ENCODE data around the gene NOTCH2.
"Not testable (repeated sequence)": the region's sequence is repeated elsewhere in the genome, so short reads cannot be mapped to it uniquely, and the experiment has no call there.

Gene NOTCH2

DNA sequence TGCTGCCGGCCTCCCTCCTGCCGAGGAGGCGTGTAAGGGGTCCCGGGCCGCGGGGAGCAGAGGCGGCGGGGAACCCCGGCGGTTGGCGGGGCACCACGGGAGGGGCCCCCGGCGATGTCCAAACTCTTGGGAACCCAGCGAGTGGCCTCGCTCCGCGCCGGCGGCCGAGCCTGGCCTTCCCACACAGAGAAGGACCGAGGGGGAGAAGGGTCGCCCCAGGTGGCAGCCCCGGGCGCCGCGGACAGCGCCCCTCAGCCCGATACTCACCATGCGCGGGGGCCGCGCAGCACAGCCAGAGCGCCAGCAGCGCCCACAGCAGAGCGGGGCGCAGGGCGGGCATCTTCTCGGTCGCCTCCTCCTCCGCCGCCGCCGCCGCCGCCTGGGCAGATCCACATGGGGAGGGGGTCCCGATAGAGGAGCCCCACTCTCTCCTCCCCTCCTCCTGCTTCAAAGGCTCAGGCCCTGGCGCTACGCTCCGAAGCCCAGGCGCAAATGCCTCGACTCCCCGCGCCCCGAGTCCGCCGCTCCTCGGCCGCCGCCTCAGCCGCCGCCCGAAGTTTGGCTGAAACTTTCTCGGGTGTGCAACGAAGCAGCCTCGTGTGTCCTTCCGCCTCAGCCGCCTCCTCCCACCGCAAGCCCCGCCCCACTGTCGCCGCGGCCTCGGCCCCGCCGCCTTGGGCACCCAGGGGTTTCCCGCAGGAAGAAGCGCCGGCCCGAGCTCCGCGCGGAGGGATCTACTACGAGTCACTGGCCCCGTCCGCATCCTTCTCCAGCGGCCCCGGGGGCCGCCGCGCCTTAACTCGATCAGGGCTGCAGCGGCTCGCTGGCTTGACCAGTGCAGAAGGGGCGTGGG, at the start of gene NOTCH2:
Gene NOTCH2, minus strand, starts transcription at position 596 of the 853 bp plus-strand sequence. Its CDS starts 256 bp downstream, at position 340.
- peak; percentile 70 for DNase-seq

DNA sequence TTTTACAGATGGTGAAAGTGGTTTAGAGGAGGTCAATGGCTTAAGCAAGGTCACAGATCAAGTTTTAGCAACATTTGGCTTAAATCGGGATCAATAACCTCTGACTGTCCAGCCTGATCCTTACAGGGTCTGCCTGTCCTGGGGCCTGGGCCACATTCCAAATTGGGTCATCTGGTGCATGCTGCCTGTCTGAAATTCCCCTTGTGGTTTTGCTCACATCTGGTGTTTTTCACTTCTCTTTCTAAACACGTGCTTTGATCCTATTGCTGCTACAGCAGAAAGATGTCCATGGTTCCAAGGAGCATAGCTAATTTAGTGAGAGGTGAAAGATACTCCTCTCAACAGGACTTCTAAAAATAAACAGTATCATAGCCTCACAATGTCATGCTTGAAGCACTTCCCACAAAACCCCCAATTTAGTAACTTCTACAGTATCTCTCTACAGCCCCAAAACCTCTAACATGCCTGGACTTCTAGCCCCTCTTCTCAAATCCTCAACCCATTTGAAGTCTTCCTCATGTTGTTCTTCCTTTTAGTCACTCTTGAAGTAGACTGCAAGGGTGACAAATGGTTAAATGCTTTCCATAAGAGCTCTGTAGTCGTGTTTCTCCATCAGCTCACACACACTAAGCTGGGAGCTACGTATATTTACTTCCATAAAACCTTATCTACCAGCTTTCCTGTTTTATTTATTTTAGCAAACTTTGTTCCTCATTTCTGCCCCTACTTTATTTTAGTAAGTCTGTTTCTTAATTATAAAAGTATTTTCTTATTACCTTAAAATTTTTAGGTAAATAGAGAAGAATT, 48.1 kb upstream of the NOTCH2 start:
- not testable (repeated sequence) for DNase-seq

DNA sequence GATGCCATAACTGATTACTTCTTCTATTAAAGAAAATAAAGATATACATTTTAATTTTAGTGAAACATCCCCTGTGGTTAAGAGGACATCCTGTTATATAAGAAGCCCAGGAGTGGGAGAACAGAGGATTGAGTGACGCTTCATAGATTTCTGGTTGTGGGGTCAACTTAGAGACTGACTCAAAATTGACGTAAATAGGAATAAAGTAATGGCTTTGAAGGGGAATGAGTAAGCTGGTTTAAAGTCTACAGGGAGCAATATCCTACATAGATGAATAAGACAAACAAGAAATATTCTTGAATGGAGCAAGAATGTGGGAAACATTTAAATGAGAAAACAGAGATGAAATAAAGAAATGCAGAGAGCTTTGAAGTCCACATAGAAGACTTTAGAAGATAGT, 46.6 kb upstream of the NOTCH2 start:
- DNase-seq: not testable (repeated sequence)

DNA sequence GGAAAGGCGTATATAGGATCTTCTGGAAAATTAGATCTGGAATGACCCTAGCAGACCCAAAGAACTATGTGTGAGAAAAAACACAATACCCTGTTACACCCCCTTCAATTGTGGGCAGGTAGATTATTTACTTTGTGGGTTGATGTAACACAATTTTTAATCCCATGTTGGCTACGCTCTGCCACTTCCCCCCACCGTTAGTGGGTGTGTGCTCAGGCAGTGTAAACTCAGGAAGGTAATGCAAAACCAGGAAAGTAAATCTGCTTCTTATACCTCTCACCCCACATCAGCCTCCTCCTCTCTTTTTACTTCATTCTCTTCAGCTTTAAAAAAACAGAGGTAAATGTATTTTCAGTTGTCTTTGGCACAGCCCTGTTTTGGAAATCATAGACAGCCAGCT, 43.7 kb upstream of the NOTCH2 start:
- not testable (repeated sequence) for DNase-seq

DNA sequence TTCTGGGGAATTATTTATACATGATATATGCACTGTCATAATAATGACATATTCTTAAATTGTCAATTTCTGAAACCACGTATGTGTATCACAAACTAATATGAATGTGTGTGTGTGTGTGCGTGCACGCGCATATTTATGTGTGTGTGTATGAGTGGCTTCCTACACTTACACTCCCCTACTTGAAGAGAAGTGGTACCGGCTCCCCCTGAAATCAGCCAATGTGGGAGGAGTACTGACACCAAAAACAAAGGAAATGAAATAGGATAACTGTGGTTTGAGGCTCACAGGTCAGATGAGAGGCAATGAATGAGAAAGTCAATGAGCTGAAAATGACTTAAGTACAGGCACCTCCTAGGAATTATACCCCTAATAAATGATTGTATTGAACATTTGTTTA, 42.8 kb upstream of the NOTCH2 start:
- not testable (repeated sequence) for DNase-seq

DNA sequence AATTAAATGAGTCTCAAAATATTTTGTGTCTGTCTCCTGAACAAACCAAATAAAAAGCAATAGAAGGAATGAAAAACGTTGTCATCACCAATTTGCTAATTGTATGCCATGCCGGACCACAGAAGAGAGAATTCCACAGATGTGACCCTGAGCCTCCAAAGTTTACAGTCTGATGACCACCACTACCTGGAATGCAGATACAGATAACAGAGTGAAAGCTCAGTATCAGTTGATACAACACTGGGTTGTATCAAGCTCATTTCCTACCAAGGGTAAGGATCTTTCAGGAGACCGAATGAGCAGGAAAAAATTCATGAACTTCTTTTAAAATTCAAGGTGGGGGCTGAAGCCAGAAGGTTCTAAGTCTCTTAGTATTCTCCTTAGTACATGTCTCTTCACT, 42.3 kb upstream of the NOTCH2 start:
- DNase-seq: not testable (repeated sequence)

DNA sequence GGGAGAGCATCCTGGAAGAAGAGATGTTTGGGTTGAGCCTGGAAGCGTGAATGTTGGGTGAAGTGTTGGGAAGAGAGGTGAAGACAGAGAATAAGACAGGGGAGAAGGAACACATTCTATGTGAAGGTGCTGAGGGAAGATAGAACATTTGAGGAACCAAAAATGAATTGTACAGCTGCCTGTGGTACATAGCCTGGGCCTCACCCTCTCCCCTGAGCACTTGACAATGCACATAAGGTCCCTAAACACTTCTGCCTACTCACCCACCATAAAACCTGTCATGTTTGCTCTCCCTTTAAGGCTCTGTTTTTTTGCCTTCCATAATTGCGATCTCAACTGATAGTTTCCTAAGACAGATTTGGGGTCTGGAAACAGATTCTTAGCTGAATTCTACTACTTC, 41.5 kb upstream of the NOTCH2 start:
- DNase-seq: not testable (repeated sequence)

DNA sequence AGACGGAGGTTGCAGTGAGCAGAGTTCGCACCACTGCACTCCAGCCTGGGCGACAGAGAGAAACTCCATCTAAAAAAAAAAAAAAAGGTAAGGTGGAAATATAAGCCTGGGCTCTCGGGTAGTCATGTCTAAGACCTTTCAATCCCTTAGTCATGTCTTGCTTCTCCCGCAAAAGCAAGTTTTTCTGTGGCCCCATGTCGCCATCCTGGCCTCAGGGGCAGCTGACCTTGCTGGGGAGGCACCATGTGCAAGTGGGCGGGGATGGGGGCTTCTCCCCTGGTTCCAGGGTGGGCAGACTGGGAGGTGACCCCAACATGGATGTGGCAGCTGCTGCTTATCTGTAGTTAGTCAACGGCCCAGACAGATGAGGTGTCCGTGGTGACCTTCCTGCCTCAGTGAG, 40.2 kb upstream of the NOTCH2 start:
- not testable (repeated sequence) for DNase-seq

DNA sequence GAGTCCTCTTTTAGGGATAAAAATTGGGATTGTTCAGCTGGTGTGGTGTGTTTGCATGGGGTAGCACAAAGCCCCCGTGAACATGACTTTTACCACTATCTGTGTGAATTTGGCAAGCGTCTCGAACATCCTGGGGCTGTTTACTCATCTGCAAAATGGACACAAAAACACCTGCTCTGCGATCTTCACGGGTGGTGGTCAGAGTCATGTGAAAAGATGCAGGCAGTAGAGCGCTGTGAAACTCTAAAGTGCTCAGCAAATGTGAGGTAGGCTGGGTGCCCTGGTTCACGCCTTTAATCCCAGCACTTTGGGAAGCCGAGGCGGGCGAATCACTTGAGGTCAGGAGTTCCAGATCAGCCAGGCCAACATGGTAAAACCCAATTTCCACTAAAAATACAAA, 39.7 kb upstream of the NOTCH2 start:
- not testable (repeated sequence) for DNase-seq

DNA sequence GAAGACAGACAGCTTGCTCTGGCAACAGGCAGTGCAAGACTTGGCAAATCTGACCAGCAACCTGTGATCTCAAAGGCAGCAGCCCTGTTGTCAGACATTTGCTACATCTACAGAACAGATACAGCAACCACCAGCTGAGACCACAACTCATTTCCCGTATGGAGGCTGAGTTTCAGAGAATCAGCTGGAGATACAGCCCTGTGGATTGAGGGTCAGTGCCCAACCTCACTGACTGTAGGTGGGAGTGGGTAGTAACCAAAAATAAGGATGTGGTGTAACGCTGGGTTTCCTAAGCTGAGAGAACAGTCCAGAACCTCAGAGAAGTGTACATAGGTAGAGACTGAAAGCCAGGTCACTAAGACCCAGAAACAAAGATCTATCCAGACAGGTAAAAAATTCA, 35.8 kb upstream of the NOTCH2 start:
- DNase-seq: not testable (repeated sequence)

DNA sequence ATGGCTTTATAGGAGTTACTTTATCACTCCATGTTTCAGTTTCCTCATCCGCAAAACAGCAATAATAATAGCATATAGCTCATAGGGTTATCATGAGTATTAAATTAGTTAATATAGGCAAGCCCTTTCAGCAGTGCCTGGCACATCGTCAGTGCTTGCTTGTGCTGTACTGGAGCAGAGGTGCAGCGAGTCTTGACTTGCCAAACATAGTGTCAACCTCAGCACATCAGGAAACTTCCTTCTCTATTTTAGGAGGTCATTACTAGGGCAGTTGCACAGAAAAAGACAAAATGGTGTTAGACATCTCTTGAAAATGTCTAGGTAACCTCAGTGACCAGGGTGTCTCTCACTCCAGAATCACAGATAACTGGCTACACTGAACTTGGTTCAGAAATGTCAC, 34.3 kb upstream of the NOTCH2 start:
- not testable (repeated sequence) for DNase-seq

DNA sequence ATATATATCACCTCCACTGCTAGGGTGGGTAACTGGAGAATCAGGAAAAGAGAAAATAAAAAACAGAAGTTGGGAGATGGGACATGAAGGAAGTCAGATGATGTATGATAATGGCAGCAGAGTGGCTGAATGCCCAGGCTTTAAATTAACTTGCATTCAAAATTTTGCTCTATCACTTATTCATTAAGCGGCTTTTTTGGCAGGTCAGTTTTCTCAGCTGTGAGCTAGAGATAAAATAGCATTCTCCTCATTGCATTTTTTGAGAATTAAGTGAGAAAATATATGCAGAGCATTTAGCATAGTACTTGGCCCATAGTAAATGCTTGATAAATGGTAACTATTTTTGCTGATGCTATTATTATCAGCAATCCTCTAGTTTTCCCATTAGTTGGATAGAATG, 32.1 kb upstream of the NOTCH2 start:
- DNase-seq: not testable (repeated sequence)

DNA sequence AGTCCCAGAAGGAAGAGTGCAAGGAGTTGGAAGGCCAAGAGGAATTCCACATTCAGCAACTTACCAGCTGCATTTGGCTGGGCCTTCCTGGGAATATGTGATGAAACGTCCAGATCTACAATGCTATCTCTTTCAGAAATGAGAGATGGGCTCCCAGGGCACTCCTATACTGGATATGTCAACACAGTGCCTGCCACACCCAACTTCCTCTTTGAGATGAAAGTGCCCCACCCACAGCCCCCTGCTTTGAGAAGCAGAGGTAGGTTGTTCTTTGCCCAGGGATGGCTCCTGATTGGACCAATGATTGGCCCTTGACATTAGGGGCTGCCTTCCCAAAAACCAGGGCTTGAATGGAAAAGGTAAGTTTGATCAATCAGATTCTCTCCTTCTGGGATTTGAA, 31.1 kb upstream of the NOTCH2 start:
- not testable (repeated sequence) for DNase-seq

DNA sequence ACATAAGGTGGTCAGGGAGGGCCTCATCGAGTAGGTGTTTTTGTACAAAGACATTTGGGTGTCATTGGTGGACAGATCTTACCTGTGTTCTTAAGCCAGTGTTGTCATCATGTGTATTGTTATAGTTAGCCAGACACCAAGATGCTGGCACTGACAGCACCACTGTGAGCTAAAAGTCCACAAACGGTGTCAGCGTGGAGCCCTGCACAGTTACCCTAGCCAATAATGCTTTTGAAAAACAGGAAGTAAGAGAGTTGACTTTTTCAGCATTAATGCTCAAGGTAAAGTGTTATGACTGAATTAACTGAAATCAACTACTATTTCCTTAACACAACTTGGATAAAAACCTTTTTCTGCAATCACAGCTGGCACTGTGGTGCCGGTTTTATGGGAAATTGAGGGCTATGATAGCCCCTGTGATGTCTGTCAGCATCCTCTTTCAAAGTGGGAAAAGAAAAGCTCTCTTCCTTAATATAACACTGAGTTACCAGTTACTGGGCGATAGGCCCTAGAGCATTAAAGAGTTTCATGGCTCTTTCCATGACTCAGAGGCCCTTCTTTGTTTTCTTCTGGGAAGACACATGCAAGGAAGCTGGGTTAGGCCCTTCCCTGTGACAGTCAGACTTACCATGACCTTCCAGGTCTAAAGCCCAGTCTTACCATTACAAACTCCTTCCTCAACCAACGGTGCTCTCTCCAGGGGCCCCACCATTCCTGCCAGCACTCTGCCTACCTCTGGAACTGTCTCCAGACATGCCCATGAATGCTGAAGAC, 29.7 kb upstream of the NOTCH2 start:
- DNase-seq: not testable (repeated sequence)

DNA sequence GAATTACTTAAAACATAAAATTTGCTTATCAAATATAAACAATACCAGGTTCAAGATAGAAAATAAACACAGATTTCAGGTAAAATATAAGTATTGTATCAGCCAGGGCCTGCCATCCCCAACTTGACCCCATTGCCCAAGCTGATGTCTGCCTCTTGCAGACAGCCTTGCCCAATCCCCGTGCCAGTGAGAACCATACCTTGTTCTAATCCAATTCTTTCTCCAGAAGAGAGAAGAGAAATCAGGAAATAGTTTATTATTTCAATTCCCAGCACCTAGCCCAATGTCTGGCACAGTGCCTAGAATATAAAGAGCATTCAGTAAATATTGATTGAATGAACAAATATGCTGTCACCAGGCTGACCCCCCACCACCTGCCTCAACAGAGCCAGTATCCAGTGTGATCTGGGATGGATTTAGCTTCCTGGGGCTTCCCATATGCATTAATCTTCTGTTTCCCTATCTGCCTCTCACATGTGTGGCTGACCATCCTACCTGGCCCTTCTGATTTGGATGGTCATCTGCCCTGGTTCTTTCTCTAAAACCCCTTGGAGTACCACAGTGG, 27.6 kb upstream of the NOTCH2 start:
- not testable (repeated sequence) for DNase-seq

DNA sequence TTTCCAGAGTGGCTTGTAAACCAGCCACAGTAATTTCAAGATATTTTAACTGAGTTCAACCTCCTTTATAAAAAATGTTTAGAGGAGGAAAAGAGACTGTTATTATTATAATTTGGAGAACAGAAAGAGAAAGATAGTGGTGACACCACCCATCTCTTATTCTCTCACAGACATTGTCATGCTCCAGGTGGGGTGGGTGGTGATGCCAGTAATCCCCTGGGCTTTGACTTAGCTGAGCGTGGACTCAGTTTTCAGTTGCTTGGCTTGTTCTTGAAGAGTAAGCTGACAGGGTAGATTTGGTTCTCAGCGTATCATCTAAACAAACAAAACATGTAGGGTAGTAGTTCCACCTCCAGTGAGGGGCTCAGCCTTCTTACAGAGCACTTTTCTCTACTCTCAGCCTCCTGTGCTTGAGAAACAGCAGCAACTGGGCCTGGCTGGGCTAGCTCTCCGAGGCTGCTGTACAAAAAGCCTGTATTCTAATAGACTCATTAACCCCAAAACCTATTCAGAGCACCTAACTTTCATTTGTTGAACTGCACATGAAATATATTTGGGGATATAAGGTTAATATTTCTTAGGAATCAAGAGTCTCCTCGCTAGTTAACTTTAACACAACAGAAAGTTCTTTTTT, 24.2 kb upstream of the NOTCH2 start:
- not testable (repeated sequence) for DNase-seq

DNA sequence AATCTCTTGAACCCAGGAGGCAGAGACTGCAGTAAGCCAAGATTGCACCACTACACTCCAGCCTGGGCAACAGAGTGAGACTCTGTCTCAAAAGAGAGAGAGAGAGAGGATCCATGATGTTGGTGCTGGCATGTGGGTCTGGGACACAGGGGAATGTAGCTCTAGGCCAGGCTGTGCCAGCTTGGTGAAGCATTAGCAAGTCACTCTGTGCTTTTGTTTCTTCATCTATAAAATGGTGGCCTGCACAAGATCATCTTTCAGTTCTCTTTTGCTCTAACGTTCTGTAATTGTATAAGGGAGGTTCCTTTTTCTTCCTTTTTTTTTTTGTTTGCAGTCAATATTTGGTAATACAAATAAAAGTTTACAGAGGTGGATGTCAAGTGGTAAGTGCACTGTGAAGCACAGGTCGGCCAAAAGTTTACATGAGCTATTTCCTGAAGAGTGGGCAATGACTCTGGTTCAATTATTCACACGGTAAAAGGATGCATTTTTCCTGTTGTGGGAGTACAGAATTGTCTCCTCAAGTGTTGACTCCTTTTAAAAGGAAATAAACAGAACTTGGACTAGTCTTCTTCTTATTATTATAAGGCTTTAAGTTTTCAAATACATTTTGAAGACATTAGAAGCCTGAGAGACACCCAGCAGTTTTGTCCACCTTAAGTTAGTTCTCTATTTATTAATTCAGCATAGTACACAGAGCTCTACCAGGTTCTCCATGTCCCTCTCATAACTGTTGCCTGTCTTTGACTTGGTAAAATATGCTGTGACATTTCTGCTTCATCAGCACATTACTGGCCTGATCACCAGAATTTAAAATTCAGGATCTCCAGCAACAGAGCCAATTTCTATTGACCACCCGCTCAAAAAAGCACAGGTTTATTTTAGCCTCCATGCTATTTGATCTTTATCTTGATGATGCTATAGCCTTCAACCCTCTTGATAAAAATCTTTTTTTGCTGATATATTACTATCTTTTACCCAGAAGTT, 23.1 kb upstream of the NOTCH2 start:
- not testable (repeated sequence) for DNase-seq

DNA sequence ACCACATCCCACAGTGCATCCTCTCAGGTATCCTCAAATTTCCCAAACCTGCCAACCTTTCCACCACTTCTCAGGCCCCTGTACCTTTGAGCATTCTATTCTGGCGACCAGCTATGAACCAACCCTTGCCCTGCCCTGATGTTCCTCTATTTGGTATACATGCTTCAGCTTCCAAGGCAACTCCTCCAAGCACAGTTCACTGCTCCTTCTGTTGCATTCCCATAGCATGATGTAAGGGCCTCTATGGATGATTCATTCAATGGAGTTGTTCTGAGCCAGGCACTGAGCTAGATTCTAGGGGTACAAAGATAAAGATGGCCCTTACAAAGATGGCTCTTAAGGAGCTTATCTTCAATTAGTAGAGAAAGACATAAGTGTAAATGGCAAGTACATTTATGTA, 21.4 kb upstream of the NOTCH2 start:
- DNase-seq: not testable (repeated sequence)

DNA sequence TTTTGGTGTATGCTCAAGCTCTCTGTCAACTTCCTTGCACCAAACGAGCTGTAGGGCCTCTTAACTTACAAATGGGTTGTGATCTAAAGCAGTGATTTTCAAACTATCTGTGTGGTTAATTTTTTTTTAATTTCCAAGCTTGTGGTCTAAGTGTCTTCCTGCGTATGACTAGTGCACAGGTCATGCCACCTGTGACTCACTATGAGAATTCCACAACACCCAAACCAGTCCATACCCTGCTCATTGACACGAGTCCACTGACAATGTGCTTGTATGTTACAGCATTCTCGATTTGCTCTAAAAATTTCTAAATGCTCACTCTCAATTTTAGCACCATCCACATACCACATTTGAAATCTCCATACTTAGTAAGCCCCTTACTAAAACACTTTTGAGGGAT, 18.5 kb upstream of the NOTCH2 start:
- DNase-seq: peak; percentile 60

DNA sequence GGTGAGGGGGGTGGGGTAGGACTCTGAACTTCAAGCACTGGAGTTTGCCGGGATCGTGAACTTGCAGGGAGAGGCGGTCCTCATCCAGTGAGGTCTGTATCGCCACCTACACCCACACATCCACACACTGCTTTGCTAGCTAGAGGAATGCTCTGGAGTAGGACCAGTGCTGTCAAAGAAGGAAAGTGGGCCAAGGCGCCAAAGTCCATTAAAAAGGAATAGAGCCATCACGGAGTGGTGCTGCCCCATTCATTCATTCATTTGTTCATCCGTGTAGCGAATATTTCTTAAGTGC, 405 bp upstream of the NOTCH2 start:
- DNase-seq: not testable (repeated sequence)

DNA sequence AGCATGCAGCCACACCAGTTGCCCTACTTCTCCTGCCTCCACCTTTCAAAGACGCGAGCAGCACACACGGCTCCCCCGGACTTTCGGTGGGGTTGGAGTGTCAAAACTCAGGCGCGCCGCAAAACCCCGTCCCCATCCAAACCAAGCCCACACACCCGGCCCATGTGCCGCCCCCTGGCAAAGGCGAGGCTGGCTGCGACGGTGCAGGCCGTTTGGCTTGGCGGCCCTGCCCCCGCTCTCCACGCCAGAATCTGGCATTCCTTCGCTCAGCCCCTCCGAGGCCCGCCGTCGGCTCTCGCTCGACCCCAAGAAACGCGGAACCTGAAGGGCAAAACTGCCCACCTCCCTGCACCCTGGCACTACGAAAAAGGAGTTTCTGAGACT, 787 bp downstream of the NOTCH2 start:
- not testable (repeated sequence) for DNase-seq
